Chondrocyte (in vitro differentiated cells): Measurements from ENCODE around the gene MIEN1. TPM values are rescaled to one million over a fixed set of nuclear protein-coding genes. Genes with fewer than 3 reads are reported as not detected.

ENCODE experiments used
- DNase-seq: peaks from one replicate; pipeline ENCODE4 v3.0.0; 2021; ENCODE audit warnings: mixed read lengths, low spot score
- H3K27ac Mint-ChIP-seq: one replicate; pipeline ENCODE4 v1.8.0; 2021; ENCODE audit warnings: mild to moderate bottlenecking, moderate library complexity, mixed read lengths; ENCODE audit not compliant: unreplicated experiment
- H3K27me3 Mint-ChIP-seq: 2 replicates; pipeline ENCODE4 v1.8.0; 2021; ENCODE audit warnings: low read depth, mixed read lengths
- H3K36me3 Mint-ChIP-seq: 2 replicates; pipeline ENCODE4 v1.8.0; 2021; ENCODE audit warnings: low read depth, mixed read lengths
- H3K4me1 Mint-ChIP-seq: 2 replicates; pipeline ENCODE4 v1.8.0; 2021; ENCODE audit warnings: low read depth, mild to moderate bottlenecking, mixed read lengths
- H3K4me3 Mint-ChIP-seq: one replicate; pipeline ENCODE4 v1.8.0; 2021; ENCODE audit warnings: mild to moderate bottlenecking, moderate library complexity, mixed read lengths; ENCODE audit not compliant: unreplicated experiment
- H3K9me3 Mint-ChIP-seq: 2 replicates; pipeline ENCODE4 v1.8.0; 2021; ENCODE audit warnings: low read depth, mixed read lengths
- CTCF ChIP-seq: fragments of 200-600 bp; sonication (generic); IDR thresholded peaks from 2 replicates; pipeline ENCODE4 v1.5.0; 2021; ENCODE audit warnings: antibody characterized with exemption, mild to moderate bottlenecking, moderate library complexity
- total RNA-seq: library from RNA; stranded (reverse); gene quantifications from 3 replicates; pipeline ENCODE4 v1.2.1, GENCODE V29; 2021

MIEN1 gene
- total RNA-seq, 1 donor from 2014 or later = 46.5 TPM

- peaks cover 19% of the 10 kb centered on the region for H3K4me1 Mint-ChIP-seq
- peak within 1 kb of the TSS; percentile 94 for H3K4me3 Mint-ChIP-seq
- peaks cover 10% of the 10 kb centered on the region for H3K36me3 Mint-ChIP-seq
- no peaks in the 10 kb centered on the region for H3K27me3 Mint-ChIP-seq
- no peak for DNase-seq
- H3K9me3 Mint-ChIP-seq = no peaks in the 10 kb centered on the region
- H3K27ac Mint-ChIP-seq = peak within 1 kb of the TSS; percentile 96
- peak; percentile 40 for TF ChIP-seq CTCF
These were observed 42.5 kb downstream of the MIEN1 start, which contains the start of gene PGAP3 for GRCh38 chr17:39687546-39688474. Gene PGAP3, minus strand, starts transcription at chr17:39688057. Its CDS starts 43 bp downstream, at chr17:39688014.

GRCh38 chr17:39687101-39687545 lies 43.2 kb downstream of the MIEN1 start:
- no peak for TF ChIP-seq CTCF
- Mint-ChIP-seq H3K4me3 (peak overlapping the region; percentile 94), H3K9me3 (no peaks in the 10 kb centered on the region), H3K27ac (peak overlapping the region; percentile 96), H3K27me3 (no peaks in the 10 kb centered on the region), H3K36me3 (peaks cover 10% of the 10 kb centered on the region), H3K4me1 (peaks cover 19% of the 10 kb centered on the region)
- DNase-seq = no peak

- Mint-ChIP-seq H3K4me1 (peaks cover 23% of the 10 kb centered on the region), H3K9me3 (no peaks in the 10 kb centered on the region), H3K27ac (no peak overlapping the region), H3K36me3 (peaks cover 12% of the 10 kb centered on the region), H3K27me3 (no peaks in the 10 kb centered on the region), H3K4me3 (no peak overlapping the region)
- no peak for TF ChIP-seq CTCF
- no peak for DNase-seq
These were observed 45.8 kb downstream of the MIEN1 start for GRCh38 chr17:39684369-39685192.

- Mint-ChIP-seq H3K4me3 (no peak overlapping the region), H3K36me3 (peaks cover 12% of the 10 kb centered on the region), H3K9me3 (no peaks in the 10 kb centered on the region), H3K27ac (no peak overlapping the region), H3K4me1 (peaks cover 22% of the 10 kb centered on the region), H3K27me3 (no peaks in the 10 kb centered on the region)
- TF ChIP-seq CTCF = no peak
- no peak for DNase-seq
These were observed 46.9 kb downstream of the MIEN1 start for GRCh38 chr17:39683295-39683939.
